Measurements from ENCODE around the gene KCTD16. TPM values are rescaled to one million over a fixed set of nuclear protein-coding genes. Genes with fewer than 3 reads are reported as not detected.

KCTD16 gene
- total RNA-seq, 1 experiment from 2014 or later = 0.64 TPM

- Histone ChIP-seq H3K9ac (ENCODE audit: low read length) (no peak overlapping the region), H3K4me3 (replicated peaks in 1 of 2; ENCODE audit: low read depth in 1 of 2, low read length in 2 of 2) (no peak overlapping the region), H3K27ac (ENCODE audit: low read depth, low read length) (no peak overlapping the region), H4K20me1 (ENCODE audit: insufficient read depth) (no peaks in the 10 kb centered on the region), H2AFZ (ENCODE audit: low read depth, low read length, poor library complexity, severe bottlenecking) (no peak overlapping the region), H3K9me3 (ENCODE audit: control insufficient read depth in 1 of 2, insufficient read depth in 1 of 2, low read depth in 1 of 2, low read length in 2 of 2) (no peaks in the 10 kb centered on the region), H3K36me3 (ENCODE audit: control insufficient read depth in 1 of 2, insufficient read depth in 2 of 2, low read length in 2 of 2) (no peaks in the 10 kb centered on the region), H3K9me2 (ENCODE audit: insufficient read depth) (no peaks in the 10 kb centered on the region), H3K4me1 (ENCODE audit: control insufficient read depth in 1 of 2, insufficient read depth in 2 of 2, low read length in 2 of 2) (no peaks in the 10 kb centered on the region), H3K4me2 (ENCODE audit: low read length) (no peak overlapping the region), H3K79me2 (ENCODE audit: insufficient read depth, low read length) (no peaks in the 10 kb centered on the region), H3K27me3 (ENCODE audit: insufficient read depth, low read length) (peaks cover 9% of the 10 kb centered on the region; the same call in 1 of the 2 replicates)
- RAD21 ChIA-PET (ENCODE audit: low non-redundant PET in 1 of 2, low total read pairs in 2 of 2, uncharacterized antibody in 2 of 2, unreplicated experiment in 2 of 2) = no interaction called here
- ATAC-seq = no peak
- intact Hi-C loops (cut with micrococcal nuclease) = no loop called here
- BruUV-seq (replicated peaks) = no TSS peak
- TF ChIP-seq CEBPB (IDR thresholded peaks at IDR 0.05; ENCODE audit: low read depth) = no peak
- no peak for TF ChIP-seq RAD21 (IDR thresholded peaks at IDR 0.05; ENCODE audit: low read depth)
- no peak for TF ChIP-seq ATF3 (IDR thresholded peaks at IDR 0.05)
- TF ChIP-seq ZBTB33 (IDR thresholded peaks at IDR 0.05; ENCODE audit: extremely low read depth, insufficient replicate concordance, low read length) = no peak
- no peak for TF ChIP-seq SIN3A (IDR thresholded peaks at IDR 0.05; ENCODE audit: low read depth)
- TF ChIP-seq REST (IDR thresholded peaks at IDR 0.05; ENCODE audit: low read depth) = no peak
- no peak for TF ChIP-seq ZNF274 (IDR thresholded peaks at IDR 0.05; ENCODE audit: low read depth, low read length)
- TF ChIP-seq EZH2 (IDR thresholded peaks at IDR 0.05) = no peak
- no peak for TF ChIP-seq SP1 (IDR thresholded peaks at IDR 0.05; ENCODE audit: low read depth)
- POLR2A ChIA-PET = no interaction called here
- no peak for DNase-seq (ENCODE audit: low read depth, low spot score)
- CTCF ChIA-PET = no interaction called here
Observed at GRCh38 chr5:144273232-144274027, 102.8 kb downstream of the KCTD16 start.

Data from HCT116 (cell line).